GM12801 (cell line): ENCODE results near the gene PPM1L.

Experiments
- TF ChIP-seq, protein P1 (sequence below): IDR thresholded peaks from one replicate; pipeline ENCODE4 v1.5.1; 2011; ENCODE audit warnings: control low read depth; ENCODE audit not compliant: insufficient read length; ENCODE audit errors: extremely low read depth

PPM1L gene

DNA sequence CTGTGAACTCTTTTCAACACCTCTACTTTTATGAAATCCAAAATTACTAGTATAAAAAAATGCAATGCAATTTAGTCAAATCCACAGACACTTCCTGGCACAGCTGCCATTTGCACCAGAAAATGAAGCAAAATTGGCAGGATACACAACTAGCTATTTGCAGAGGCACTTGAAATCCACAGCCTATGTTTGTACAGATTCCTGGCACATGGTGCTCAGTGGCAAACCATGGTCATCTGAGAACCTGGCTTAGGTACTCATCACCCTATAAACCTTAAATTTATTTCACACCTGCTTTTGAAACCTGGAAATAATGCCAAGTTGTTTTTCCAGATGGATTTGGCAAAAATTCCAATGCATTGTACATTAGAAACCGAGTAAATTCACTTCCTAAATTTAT lies 20.2 kb upstream of the PPM1L start:
- TF ChIP-seq, protein P1, sequence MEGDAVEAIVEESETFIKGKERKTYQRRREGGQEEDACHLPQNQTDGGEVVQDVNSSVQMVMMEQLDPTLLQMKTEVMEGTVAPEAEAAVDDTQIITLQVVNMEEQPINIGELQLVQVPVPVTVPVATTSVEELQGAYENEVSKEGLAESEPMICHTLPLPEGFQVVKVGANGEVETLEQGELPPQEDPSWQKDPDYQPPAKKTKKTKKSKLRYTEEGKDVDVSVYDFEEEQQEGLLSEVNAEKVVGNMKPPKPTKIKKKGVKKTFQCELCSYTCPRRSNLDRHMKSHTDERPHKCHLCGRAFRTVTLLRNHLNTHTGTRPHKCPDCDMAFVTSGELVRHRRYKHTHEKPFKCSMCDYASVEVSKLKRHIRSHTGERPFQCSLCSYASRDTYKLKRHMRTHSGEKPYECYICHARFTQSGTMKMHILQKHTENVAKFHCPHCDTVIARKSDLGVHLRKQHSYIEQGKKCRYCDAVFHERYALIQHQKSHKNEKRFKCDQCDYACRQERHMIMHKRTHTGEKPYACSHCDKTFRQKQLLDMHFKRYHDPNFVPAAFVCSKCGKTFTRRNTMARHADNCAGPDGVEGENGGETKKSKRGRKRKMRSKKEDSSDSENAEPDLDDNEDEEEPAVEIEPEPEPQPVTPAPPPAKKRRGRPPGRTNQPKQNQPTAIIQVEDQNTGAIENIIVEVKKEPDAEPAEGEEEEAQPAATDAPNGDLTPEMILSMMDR: no peak

DNA sequence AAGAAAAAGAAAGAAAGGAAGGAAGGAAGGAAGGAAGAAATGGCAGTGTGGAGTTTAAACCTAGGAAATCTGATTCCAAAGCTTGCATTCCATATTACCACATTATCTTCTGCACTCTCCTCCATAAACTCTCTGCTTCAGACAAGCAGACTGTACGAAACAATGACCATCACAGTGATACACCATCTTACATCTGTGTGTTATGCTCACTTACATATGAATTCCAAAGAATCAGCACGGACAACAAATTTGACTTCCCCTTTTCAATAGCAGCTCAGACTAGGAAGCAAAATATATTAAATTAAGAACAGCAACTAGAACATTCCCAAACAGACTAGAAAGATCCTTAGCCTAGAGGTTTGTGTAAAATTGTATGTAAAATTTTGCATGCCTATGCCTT lies 18.0 kb upstream of the PPM1L start:
- TF ChIP-seq, protein P1: no peak

DNA sequence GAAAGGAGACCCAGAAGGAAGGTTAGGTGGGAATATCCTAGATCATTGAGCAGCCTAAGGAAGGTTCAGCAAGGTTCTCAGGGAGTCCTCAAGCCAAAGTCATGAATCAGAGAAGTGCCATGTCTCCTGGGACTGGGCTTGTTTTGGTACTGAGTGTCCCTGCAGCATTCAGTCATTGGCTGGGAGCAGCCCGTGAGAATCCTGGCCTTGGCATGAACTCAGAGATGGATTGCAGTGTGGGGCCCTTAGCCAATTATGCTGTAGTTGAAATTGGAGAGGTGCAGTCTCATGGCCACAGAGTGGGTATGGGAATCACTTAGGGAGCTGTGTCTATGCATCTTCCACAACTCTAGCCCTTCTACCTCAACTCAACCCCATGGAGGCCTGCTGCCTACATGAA lies 17.0 kb upstream of the PPM1L start:
- TF ChIP-seq, protein P1: no peak

DNA sequence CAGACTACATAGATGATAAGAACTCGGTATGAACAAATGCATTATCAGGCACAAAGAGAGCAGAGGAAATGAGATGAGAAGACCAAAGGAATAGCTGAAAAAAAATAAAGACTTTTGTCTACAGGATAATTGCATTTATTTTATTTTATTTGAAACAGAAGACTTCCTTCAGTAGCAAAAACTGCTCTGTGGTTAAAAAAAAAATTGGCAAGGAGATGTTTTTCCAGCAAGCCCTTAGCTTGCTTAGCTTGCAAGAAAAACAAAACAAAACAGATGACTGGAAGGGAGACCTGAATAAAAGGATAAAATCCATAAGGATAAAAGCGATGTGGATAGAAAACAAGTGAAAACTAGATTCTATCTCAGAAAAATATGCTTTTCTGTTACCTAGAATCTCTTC lies 9.1 kb upstream of the PPM1L start:
- TF ChIP-seq, protein P1: no peak

DNA sequence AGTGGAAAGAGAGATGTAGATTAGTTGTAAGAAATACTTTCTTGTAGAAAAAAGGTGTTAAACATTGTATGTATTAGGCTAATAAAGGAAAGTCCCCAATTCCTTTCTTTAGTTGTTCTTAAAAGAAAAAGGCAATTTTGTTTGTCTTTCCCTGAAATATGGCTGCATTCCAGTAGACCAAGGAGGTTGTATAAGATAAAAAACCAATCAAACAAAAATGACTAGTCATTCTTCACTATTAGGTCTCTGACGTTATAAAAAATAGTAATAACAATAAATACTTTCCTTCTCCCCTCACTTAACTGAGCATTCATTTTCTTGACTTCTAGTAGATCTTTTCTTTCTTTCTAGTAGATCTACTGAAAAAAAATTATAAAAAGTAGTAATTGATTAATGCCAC lies 8.6 kb upstream of the PPM1L start:
- TF ChIP-seq, protein P1: no peak

DNA sequence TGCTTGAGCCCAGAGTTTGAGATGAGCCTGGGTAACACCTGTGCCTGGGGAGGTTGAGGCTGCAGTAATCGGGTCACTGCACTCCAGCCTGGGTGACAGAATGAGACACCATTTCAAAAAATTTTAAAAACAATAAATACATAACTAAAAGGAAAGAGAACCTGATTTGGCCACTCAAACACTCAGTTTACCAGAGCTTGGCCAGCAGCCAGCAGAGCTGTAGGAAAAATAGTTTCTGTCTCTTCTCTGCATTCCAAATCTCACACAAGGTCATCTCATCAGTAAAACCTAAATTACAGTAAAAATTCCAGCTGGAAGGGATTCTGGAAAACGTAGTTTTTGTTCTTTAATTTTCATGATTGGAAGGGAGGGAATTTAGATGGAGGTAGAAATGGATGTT lies 7.8 kb upstream of the PPM1L start:
- TF ChIP-seq, protein P1: no peak

DNA sequence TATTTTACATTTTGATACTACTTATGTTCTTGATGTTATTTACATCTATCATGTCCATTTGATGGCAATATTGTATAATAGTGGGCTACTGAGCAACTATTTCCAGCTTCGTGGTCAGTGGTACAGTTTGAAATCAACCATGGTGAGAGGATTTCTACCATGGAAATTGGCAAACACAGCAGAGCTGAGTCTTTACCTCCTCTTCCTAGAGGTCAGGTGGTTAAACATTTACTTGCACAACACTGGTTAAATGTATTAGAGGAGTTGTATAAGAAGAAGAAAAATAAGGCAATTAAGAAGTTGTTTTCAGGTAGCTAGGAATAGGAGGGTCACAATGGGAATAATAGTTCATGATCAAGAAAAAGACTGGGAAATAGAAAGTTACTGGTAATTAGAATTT lies 7.2 kb upstream of the PPM1L start:
- TF ChIP-seq, protein P1: no peak

DNA sequence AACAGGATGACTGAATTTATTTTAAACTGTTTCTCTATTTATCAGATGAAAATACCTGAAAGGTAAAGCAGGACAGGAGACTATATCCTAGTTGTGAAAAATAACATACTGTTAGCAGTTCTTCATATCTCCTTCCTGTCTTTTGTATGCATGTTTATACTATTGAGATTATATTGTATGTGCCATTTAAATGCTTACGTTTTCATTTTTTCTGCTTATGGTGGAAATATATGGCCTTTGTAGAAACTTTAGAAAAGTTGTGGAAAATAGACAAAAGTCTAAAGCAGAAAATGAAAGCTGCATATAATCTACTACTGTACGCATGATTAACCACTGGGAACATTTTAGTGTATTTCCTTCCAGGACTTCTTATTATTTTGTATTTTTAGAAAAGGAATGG lies 2.1 kb upstream of the PPM1L start:
- TF ChIP-seq, protein P1: no peak
